ENCODE results near the gene ZYG11A. TPM values are rescaled to one million over a fixed set of nuclear protein-coding genes. Genes with fewer than 3 reads are reported as not detected.
"Not testable (repeated sequence)": the region's sequence is repeated elsewhere in the genome, so short reads cannot be mapped to it uniquely, and the experiment has no call there.

Gene ZYG11A
- 0.75 and 4.5 TPM in 2 replicates for total RNA-seq

DNA sequence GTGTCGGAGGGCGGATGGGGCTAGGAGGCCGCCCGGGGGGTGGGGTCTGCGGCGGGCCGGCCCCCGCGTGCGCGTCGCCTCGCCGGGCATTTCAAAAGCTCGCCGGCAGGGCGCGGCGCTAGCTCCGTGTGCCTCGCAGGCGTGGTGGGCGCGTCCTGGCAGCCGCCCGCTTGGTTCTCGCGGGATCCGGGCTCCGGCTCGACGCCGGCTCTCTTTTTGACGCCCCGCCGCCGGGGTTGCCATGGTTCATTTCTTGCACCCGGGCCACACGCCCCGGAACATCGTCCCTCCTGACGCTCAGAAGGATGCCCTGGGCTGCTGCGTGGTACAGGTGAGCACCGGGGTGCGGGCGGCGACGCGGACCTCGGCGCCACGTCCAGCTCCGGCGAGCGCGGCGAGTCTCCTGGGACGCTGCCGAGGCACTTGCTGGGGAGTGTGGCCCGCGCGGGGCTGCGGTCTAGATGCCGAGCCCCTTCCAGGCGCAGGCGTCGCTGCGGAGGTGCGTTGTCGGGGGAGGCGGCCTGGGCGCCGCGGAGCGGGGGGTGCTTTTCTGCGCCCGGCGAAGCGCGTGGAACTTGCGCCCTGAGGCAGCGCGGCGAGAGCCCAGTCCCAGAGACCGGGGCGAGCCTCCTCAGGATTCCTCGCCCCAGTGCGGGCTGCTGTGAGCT is at the start of gene ZYG11A:
Gene ZYG11A (plus strand): TSS at position 118 of the 668 bp plus-strand sequence. CDS start 124 bp downstream, at position 242.
- DNase-seq (ENCODE audit: low read depth) = peak; percentile 51

DNA sequence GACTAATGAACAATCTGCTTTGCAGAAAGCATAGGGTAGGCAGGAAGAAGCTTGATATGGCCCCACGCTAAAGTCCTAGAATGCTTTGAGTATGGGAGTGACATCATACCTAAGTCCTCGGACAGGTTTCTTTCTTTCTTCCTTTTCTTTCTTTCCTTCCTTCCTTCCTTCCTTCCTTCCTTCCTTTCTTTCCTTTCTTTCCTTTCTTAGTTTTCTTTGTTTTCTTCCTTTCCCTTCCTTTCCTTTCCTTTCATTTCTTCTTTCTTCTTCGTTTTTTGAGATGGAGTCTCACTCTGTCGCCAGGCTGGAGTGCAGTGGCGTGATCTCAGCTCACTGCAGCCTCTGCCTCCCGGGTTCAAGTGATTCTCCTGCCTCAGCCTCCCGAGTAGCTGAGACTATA is 48.8 kb upstream of the ZYG11A start:
- DNase-seq (ENCODE audit: low read depth) = not testable (repeated sequence)

DNA sequence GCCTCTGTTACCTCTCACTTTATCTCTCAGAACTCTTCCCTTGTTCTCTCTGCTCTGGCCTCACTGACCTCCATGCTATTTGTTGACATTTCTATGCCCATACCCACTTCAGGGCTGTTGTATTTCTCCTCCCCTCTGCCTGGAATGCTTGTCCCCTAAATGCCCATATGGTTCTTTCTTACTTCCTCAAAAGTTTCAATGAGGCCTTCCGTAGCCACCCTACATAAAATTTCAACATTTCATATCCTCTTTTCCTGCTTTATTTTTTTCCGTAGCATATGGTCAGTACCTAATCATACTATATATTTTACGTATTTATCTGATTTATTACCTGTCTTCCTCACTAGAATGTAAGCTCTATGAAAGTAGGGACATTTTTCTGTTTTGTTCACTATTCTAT is 47.1 kb upstream of the ZYG11A start:
- no peak for DNase-seq (ENCODE audit: low read depth)

DNA sequence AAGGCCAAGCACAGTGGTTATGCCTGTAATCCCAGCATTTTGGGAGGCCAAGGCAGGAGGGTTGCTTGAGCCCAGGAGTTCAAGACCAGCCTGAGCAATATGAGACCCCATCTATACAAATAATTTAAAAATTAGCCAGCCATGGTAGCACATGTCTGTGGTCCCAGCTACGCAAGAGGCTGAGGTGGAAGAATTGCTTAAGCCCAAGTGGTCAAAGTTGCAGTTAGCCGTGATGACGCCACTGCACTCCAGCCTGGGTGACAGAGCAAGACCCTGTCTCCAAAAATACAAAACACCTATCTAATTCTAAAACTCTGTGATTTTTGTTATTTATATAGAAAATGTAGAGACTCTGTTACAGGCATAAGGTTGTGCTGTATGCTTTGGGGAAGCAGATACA is 44.2 kb upstream of the ZYG11A start:
- no peak for DNase-seq (ENCODE audit: low read depth)

DNA sequence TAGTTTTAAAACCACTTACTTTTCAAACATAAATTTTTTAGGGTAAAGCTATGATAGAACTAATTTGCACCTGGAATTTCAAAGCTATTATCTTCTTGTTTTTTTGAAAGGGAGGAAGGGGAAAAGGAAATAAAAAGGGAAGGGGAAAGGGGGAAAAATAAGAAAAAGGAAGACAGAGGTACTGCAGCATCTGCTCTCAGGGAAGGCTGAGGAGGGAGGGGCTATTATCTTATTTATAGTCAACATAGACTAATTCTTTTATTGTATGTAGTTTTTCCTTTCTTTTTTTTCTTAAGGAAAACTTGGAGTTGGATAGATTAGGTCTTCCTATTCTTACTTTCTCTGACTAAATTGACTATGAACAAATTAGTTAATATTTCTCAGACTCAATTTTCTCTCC is 41.5 kb upstream of the ZYG11A start:
- no peak for DNase-seq (ENCODE audit: low read depth)

DNA sequence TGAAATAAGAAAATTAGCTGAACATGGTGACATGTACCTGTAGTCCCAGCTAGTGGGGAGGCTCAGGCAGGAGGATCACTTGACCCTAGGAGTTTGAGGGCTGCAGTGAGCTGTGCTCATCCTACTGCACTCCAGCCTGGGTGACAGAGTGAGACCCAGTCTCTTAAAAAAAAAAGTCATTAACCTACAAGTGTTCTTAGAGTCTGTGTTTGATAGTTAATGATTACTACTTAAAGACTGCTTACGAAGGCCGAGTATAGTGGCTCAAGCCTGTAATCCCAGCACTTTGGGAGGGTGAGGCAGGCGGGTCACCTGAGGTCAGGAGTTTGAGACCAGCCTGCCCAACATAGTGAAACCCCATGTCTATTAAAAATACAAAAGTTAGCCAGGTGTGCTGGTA is 38.5 kb upstream of the ZYG11A start:
- peak; percentile 63 for DNase-seq (ENCODE audit: low read depth)

DNA sequence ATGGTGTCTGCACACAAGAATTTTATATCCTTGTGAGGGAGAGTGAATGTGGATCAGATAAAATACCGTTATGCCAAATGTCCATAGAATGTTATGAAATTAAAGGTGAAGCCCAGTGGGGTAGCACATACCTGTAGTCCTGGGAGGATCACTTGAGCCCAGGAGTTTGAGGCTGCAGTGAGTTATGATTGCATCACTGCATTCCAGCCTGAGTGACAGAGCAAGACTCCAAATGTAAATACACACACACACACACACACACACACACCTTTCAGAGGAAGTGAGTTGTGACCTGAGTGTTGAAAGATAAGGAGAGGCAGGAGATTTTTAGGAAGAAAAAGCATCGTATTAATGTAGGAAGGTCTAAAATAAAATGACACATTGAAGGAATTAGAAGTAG is 28.1 kb upstream of the ZYG11A start:
- DNase-seq (ENCODE audit: low read depth) = peak; percentile 67

DNA sequence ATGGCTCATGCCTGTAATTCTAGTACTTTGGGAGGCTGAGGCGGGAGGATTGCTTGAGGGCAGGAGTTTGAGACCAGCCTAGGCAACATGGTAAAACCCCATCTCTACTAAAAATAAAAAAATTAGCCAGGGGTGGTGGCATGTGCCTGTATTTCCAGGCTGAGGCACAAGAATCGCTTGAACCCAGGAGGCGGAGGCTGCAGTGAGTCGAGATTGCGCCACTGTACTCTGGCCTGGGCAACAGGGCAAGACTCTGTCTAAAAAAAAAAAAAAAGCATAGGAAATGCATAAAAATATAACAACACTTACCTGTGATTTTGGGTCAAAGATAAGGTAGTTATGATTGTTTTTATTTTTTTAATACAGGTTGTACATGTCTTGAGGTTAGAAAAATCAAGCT is 21.7 kb upstream of the ZYG11A start:
- not testable (repeated sequence) for DNase-seq (ENCODE audit: low read depth)

DNA sequence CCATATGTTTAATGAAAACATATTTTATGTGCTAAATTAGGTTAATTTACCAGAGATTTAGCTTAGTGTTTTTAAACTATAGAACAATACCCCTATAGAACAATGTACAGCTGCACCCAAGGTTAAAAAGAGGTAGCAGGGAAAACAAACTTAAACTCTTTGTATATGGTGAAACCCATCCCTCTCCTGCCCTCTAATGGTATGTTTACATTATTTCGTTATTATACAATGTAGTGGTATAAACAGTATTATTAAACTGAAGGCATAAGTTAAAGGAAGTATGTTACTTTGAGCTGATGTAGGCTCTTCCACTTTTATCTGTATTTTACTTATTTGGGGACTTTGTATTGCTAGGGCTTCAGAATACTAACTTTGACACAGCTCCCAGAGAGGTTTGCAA is 16.7 kb upstream of the ZYG11A start:
- DNase-seq (ENCODE audit: low read depth) = no peak

DNA sequence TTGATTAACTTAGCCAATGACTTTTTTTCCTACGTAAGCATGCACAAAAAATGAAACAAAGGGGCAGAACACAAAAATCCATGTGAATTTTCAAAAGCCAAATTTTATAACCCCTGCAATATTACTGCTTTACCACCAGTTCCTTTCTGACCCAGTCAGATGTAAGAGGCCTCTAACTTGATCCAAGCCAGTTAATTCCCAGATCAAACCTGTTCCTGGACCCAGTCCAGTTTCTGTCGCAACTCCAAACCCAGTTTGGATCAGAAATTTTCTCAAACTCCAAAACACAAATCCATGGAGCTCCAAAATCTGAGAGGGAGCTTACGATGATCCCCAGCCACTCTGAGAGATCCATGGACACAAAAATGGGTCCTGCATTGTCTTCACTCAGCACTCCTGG is 7.8 kb upstream of the ZYG11A start:
- DNase-seq (ENCODE audit: low read depth) = no peak

DNA sequence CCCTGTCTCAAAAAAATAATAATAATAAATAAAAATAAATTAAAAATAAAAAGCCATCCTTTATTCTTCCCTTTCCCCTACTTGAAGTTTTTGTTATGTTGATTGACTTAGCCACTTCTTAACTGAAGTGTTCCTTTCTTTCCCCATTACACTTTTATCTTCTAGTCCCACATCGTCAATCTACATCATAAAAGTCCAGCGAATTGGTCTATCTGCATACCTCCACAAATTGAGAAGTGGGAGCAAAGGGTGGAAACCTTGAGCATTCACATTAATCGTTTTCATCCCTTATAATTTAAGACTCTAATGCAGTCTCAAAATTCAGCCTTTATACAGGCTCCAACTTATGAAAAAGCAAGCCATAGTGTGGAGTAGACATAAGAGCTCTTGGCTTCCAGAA is 6.5 kb upstream of the ZYG11A start:
- no peak for DNase-seq (ENCODE audit: low read depth)

DNA sequence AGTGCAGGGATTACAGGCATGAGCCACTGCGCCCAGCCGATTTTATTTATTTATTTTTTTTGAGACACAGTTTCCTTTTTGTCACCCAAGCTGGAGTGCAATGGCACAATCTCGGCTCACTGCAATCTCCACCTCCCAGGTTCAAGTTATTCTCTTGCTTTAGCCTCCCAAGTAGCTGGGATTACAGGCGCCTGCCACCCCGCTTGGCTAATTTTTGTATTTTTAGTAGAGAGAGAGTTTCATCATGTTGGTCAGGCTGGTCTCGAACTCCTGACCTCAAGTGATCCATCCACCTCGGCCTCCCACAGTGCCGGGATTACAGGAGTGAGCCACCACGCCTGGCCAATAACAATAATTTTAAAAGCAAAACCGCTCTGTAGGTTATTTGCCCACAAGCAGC is 3.4 kb upstream of the ZYG11A start:
- not testable (repeated sequence) for DNase-seq (ENCODE audit: low read depth)

DNA sequence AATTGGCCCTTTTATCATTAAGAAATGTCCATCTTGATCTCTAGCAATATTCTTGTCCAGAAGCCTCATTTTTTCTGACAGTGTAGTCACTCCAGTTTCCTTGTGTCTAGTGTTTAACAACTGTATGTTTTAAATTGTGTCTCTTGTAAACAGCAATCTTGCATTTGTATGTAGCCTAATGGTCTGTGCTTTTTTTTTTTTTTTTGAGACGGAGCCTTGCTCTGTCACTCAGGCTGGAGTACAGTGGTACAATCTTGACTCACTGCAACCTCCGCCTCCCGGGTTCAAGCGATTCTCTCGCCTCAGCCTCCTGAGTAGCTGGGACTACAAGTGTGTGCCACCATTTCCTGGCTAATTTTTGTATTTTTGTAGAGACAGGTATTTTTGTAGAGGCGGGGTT is 2.6 kb downstream of the ZYG11A start:
- not testable (repeated sequence) for DNase-seq (ENCODE audit: low read depth)

DNA sequence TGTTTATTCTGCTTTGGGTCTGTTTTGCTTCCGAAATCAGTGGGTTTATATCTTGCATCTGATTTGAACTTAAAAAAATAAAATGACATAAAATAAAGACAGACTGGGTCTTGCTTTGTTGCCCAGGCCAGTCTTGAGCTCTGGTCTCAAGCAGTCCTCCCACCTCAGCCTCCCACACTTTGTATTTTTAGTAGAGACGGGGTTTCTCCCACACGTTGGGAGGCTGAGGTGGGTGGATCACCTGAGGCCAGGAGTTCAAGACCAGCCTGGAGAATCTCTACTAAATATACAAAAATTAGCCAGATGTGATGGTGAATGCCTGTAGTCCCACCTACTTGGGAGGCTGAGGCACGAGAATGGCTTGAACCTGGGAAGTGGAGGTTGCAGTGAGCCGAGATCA is 5.9 kb downstream of the ZYG11A start:
- no peak for DNase-seq (ENCODE audit: low read depth)

DNA sequence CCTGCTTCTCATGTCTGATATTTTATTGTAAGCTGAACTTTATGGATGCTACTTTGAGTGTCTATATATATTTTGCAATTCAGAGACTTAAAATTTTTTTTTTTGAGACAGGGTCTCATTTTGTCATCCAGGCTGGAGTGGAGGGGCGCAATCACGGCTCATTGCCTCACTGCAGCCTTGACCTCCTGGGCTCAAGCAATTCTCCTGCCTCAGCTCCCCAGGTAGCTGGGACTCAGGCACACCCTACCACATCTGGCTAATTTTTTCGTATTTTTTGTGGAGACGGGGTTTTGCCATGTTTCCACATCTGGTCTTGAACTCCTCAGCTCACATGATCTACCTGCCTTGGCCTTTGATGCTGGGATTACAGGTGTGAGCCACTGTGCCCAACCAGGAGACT is 8.4 kb downstream of the ZYG11A start:
- no peak for DNase-seq (ENCODE audit: low read depth)

DNA sequence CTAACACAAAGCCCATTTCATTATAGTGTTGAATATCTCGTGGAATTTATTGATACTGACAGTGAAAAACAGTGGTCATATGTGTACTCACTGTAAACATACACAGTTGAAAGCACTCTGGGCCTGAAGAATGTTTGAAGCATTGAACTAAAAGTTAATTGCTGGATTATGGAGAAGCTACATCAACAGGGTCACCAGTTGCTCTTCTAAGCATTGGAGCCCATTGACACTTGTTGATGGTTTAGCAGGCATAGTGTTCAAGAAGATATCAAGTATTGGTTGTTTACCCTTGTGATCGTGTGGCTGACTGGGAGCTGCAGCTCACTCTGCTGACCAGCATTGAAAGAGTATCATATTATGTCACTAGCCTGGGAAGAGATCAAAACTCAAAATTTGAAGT is 10.3 kb downstream of the ZYG11A start:
- DNase-seq (ENCODE audit: low read depth) = no peak

DNA sequence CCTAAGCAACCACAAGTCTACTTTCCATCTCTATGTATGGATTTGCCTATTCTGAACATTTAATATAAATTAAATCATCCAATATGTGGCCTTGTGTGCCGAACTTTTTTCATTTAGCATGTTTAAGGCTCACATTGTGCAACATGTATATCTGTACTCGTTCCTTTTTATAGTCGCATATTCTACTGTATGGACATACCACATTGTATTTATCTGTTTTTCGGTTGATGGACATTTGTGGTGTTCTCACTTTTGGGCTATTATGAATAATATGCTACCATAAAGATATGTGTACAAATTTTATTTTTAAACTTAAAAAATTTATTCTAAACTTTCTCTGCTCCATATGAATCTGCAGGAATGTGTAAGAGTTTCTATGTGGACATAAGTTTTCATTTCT is 13.0 kb downstream of the ZYG11A start:
- no peak for DNase-seq (ENCODE audit: low read depth)

DNA sequence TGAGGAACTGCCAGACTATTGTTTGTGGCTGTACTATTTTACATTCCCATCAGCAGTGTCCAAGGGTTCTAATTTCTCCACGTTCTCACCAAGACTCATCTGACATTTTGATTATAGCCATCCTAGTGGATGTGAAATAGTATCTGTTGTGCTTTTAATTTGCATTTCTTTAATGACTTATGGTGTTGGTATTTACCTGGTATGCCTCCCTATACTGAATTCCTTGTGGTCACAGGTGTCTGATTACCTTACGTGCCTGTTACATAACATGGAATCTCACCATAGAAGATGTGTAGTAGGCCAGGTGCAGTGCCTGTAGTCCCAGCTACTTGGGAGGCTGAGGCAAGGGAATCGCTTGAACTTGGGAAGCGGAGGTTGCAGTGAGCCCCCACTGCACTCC is 13.5 kb downstream of the ZYG11A start:
- DNase-seq (ENCODE audit: low read depth) = no peak

DNA sequence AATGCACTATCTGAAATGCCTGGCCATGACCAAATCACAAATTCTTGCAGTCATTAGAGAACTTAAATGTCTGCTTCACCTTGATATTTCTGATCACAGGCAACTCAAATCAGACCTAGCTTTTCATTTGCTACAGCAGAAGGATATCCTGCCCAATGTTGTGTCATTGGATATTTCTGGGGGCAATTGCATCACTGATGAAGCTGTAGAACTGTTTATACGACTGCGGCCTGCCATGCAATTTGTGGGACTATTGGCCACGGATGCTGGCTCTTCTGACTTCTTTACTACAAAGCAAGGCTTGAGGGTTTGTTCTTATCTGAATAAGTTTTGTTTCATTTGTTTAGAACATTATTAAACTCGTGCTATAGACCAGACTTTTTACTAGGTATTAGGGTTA is 14.9 kb downstream of the ZYG11A start:
- DNase-seq (ENCODE audit: low read depth) = no peak

DNA sequence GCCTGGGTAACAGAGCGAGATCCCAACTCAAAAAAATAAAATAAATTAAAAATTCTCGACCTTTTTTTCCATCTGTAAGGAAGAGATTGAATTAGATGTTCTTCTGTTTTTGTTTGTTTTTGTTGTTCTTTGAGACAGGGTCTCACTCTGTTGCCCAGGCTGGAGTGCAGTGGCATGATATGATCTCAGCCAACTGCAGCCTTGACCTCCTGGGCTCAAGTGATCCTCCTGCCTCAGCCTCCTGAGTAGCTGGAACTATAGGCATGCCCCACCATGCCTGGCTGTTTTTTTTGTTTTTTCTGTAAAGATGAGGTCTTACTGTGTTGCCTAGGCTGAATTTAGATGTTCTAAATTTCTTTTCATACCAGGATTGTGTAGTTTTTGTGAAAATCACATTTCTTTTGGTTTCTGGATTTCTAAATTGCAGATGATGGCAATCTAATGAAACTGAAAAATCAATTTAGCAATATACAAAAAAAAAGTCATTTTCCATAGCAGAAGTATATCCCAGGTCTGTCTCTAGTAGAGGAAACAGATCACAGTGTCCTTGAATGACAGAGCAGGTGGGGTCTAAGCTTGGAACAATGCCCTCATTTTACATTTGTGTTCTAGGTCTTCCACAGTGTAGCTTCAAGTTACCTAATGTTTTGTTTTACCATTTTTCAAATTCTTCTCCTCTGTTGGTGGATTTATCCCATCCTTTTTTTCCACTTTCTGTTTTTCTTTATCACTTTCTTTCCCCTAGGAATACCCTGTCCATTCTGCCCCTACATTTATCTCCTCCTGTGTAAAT is 20.3 kb downstream of the ZYG11A start:
- DNase-seq (ENCODE audit: low read depth) = no peak

DNA sequence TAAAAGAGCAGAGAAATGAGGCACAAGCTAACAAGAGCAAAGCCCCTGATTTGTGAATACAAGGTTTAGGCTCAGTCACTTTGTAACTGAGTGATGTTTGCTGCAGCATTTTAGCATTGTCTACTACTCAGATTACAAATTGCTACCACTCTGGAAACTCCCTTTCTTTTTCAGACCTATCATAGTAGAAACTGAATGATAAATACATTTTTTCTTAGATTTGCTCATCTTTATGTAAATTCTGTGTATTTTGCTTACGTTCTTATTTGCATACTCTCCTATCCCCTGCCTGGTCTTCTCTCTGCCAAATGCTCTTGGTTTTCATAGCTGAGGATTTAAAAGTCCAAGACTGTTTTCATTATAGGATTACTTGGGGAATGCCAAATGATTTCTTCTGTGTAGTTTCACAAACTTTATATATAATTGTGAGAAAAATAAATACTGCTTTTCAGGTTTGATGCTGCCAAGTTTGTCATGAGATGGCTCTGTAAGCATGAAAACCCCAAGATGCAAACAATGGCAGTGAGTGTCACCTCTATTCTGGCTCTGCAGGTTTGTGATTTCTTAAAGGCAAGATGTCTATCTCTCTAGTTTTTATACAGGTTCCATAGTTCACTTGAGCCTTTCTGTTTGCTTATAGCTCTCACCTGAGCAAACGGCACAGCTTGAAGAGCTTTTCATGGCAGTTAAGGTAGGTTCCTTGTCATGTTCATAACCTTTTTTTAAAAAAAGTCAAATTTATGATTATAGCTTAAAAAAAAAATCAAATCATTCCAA is 24.7 kb downstream of the ZYG11A start:
- no peak for DNase-seq (ENCODE audit: low read depth)

DNA sequence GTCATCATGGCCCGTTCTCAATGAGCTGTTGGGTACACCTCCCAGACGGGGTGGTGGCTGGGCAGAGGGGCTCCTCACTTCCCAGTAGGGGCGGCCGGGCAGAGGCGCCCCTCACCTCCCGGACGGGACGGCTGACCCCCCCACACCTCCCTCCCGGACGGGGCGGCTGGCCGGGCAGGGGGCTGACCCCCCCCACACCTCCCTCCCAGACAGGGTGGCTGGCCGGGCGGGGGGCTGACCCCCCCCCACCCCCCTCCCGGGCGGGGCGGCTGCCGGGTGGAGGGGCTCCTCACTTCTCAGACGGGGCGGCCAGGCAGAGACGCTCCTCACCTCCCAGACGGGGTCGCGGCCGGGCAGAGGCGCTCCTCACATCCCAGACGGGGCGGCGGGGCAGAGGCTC is 27.2 kb downstream of the ZYG11A start:
- not testable (repeated sequence) for DNase-seq (ENCODE audit: low read depth)

DNA sequence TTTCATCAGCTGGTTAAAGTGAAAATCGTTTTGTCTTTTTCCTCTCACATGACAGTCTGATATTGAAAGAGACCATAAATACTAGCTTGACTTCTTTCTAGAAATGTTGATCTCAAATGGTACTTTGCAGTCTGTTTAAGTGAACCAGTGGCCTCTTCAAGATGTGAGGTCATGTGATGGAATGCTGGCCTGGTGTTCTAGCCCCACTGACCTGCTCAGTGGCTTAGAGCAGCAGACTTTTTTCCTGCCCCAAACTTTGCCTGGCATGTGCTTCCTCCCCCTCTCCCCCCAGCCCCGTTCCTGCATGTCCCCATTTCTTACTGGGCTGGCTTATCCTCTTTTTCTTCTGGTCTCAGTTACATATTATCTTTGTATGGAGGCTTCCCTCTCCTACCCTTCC is 34.3 kb downstream of the ZYG11A start:
- DNase-seq (ENCODE audit: low read depth) = no peak

Measured in renal cortical epithelial cell (primary cell).